ENCODE measurements around the gene TMIGD1.

Gene TMIGD1

DNA sequence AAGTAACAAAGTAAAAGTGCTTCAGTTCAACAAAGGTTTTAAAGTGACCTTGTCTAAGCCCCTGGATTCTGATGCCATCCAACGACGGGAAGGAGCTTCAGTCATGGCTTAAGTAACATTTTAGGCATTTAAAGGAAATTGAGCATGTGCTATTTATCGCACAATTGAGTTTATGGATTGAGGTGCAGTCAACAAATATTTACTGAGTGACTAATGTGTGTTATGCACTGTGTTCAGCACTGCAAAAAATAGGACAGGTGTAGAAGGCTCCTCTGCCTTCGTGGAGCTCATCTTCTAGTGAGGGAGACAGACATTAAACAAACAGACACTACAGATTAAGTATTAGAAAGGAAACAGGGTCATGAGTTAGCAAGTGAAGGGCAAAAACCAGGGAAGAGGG lies 12.5 kb downstream of the TMIGD1 start:
- no peak for TF ChIP-seq LEF1 (IDR thresholded peaks at IDR 0.05; ENCODE audit: borderline replicate concordance)
- TF ChIP-seq ZNF384 (IDR thresholded peaks at IDR 0.05) = no peak
- no peak for TF ChIP-seq ELF4 (IDR thresholded peaks at IDR 0.05)
- TF ChIP-seq CTBP1 (IDR thresholded peaks at IDR 0.05; ENCODE audit: borderline replicate concordance) = no peak
- no peak for TF ChIP-seq L3MBTL2 (conservative IDR thresholded peaks at IDR 0.05)
- TF ChIP-seq FOXA1 (IDR thresholded peaks at IDR 0.05) = no peak
- no peak for DNase-seq (ENCODE audit: extremely low spot score)
- ChIA-PET CTCF (interaction anchor here (1.6 kb wide), 1 partner anchor 15 kb away, joined by 3 read pairs; no protein-coding TSS in a partner anchor), POLR2A (no interaction called here)

DNA sequence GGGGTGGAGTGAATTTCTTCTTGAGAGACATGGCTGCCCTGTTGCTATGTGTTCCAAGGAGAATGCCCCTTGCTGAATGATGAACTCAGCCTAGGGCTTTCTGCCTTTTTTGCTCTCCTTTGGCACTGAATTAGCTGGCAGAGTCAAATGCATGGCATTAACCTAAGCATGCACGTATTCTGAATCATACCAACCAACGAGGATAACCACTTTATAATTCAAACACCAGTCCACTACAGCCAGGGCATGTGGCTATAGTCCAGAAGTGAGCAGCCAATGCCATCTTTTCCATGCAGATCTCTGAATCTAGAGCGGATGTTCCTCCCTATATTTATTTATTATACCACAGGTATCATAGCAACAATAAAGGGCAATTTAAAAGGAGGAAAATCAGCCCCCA lies 15.7 kb downstream of the TMIGD1 start:
- no peak for DNase-seq (ENCODE audit: extremely low spot score)
- CTCF ChIA-PET = no interaction called here
- POLR2A ChIA-PET = no interaction called here
- no peak for TF ChIP-seq CTBP1 (IDR thresholded peaks at IDR 0.05; ENCODE audit: borderline replicate concordance)
- TF ChIP-seq ARNT (IDR thresholded peaks at IDR 0.05) = no peak
- TF ChIP-seq BHLHE40 (IDR thresholded peaks at IDR 0.05; ENCODE audit: borderline replicate concordance) = no peak
- TF ChIP-seq SUZ12 (IDR thresholded peaks at IDR 0.05) = no peak
- TF ChIP-seq FOXA1 (IDR thresholded peaks at IDR 0.05) = no peak
- TF ChIP-seq TARDBP (IDR thresholded peaks at IDR 0.05) = no peak
- TF ChIP-seq NFRKB (IDR thresholded peaks at IDR 0.05) = no peak
- no peak for TF ChIP-seq ELF4 (IDR thresholded peaks at IDR 0.05)
- no peak for TF ChIP-seq SP1 (IDR thresholded peaks at IDR 0.05)
- TF ChIP-seq ZNF384 (IDR thresholded peaks at IDR 0.05) = no peak
- no peak for TF ChIP-seq LEF1 (IDR thresholded peaks at IDR 0.05; ENCODE audit: borderline replicate concordance)
- TF ChIP-seq, protein P1, sequence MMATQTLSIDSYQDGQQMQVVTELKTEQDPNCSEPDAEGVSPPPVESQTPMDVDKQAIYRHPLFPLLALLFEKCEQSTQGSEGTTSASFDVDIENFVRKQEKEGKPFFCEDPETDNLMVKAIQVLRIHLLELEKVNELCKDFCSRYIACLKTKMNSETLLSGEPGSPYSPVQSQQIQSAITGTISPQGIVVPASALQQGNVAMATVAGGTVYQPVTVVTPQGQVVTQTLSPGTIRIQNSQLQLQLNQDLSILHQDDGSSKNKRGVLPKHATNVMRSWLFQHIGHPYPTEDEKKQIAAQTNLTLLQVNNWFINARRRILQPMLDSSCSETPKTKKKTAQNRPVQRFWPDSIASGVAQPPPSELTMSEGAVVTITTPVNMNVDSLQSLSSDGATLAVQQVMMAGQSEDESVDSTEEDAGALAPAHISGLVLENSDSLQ (IDR thresholded peaks at IDR 0.05) = no peak

DNA sequence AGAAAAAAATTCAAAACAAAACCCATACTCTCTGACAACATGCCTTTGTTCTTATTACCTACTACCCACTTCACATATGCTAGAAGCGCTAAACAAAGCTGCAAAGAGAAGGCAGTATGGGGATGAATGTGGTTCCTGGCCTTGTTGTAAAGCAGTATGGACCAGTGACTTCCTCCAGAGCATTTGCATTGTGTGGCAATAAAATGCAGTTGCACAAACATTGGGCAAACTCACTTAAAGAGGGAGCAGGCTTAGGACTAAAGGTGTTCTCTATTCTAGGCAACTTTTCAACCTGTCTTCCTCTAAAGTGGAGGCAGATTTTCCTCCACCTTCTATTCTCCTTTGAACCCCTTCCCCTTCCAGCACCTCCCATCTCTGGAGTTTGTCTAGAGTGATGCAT lies 17.1 kb downstream of the TMIGD1 start:
- POLR2A ChIA-PET = no interaction called here
- no peak for DNase-seq (ENCODE audit: extremely low spot score)
- CTCF ChIA-PET = interaction anchor here (0.6 to 0.7 kb wide), 2 partner anchors 17 to 584 kb away, joined by 4 read pairs; no protein-coding TSS in a partner anchor
- TF ChIP-seq FOXA1 (IDR thresholded peaks at IDR 0.05) = no peak

DNA sequence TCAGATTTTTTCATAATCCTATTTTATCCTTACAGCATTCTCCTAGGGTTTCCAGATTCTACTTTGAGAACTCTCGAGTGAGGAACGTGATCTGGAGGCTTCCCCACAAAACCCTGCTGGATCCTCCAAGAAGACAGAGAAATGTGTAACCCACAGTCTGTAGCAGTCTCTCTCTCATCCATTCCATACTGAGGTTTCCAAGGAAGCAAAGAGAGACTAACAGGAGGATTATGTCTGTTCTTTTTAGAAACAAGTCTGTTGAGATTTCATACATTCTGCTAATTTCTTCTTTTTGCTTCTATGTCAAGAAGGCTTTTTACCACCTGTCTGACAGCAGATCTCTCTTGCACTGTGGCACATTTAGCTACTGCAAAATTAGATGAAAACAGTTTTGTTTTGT lies 18.8 kb downstream of the TMIGD1 start:
- POLR2A ChIA-PET = interaction anchor here (0.6 kb wide), 1 partner anchor 24 kb away, joined by 3 read pairs; the partner anchor contains the start of gene BLMH
- CTCF ChIA-PET = interaction anchor here (1.6 kb wide), 1 partner anchor 21 kb away, joined by 5 read pairs; no protein-coding TSS in a partner anchor
- TF ChIP-seq ARNT (IDR thresholded peaks at IDR 0.05) = no peak
- TF ChIP-seq ELF4 (IDR thresholded peaks at IDR 0.05) = no peak
- TF ChIP-seq CTBP1 (IDR thresholded peaks at IDR 0.05; ENCODE audit: borderline replicate concordance) = no peak
- no peak for TF ChIP-seq ZNF384 (IDR thresholded peaks at IDR 0.05)
- TF ChIP-seq L3MBTL2 (conservative IDR thresholded peaks at IDR 0.05) = no peak
- TF ChIP-seq SP1 (IDR thresholded peaks at IDR 0.05) = no peak
- TF ChIP-seq, protein P1 (IDR thresholded peaks at IDR 0.05) = no peak
- TF ChIP-seq FOXA1 (IDR thresholded peaks at IDR 0.05) = no peak
- no peak for TF ChIP-seq FOXK2 (IDR thresholded peaks at IDR 0.05)

DNA sequence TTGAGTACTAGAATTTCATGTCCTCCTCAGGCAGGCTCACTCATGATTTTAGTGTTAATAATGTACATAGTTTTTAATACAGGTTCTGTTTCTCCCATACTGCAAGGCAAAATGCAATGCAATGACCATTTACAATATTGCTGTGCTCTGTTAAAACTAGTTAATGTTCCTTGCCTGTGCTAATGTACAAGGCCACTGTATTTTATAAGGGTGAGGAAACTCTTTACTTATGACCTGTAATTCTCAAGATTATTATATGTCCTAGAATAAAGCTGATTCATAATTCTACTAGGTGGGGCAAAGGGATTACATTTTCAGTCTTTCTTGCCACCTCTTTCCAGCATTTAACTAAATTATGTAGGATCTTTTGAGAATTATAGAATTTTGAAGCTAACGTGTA lies 19.4 kb downstream of the TMIGD1 start:
- CTCF ChIA-PET = no interaction called here
- POLR2A ChIA-PET = no interaction called here
- TF ChIP-seq SUZ12 (IDR thresholded peaks at IDR 0.05) = no peak
- TF ChIP-seq CTBP1 (IDR thresholded peaks at IDR 0.05; ENCODE audit: borderline replicate concordance) = no peak
- TF ChIP-seq, protein P1 (IDR thresholded peaks at IDR 0.05) = no peak
- TF ChIP-seq FOXA1 (IDR thresholded peaks at IDR 0.05) = no peak
- no peak for TF ChIP-seq FOXM1 (IDR thresholded peaks at IDR 0.05; ENCODE audit: borderline replicate concordance)
- TF ChIP-seq SP1 (IDR thresholded peaks at IDR 0.05) = no peak
- TF ChIP-seq BHLHE40 (IDR thresholded peaks at IDR 0.05; ENCODE audit: borderline replicate concordance) = no peak
- no peak for DNase-seq (ENCODE audit: extremely low spot score)

More for the DNA sequence above, 18.8 kb downstream of the TMIGD1 start:
- DNase-seq (ENCODE audit: extremely low spot score) = no peak

DNA sequence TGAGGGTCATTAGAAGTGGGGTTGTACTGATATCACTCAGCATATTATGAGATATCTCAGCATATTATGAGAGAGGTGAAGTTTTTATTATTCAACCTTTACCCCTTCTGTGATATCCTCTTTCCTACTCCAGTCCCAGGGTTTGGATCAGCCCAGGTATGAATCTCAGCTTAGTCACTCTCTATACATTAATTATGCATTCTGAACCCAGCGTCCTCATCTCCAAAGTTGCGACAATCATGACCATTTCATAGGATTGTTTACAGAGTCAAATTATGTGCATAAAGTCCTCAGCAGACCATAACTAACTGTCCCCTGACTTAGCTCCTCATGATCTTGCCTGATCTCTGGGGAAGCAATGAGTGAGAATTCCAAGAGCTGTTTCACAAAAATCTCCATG lies 21.6 kb downstream of the TMIGD1 start:
- POLR2A ChIA-PET = interaction anchor here (1.1 kb wide), 1 partner anchor 21 kb away, joined by 4 read pairs; the partner anchor contains the start of gene BLMH
- CTCF ChIA-PET = no interaction called here
- TF ChIP-seq HDGF (IDR thresholded peaks at IDR 0.05; ENCODE audit: borderline replicate concordance) (no peak), FOXM1 (IDR thresholded peaks at IDR 0.05; ENCODE audit: borderline replicate concordance) (no peak), LEF1 (IDR thresholded peaks at IDR 0.05; ENCODE audit: borderline replicate concordance) (no peak), FOXA1 (IDR thresholded peaks at IDR 0.05) (no peak), L3MBTL2 (conservative IDR thresholded peaks at IDR 0.05) (no peak), CTBP1 (IDR thresholded peaks at IDR 0.05; ENCODE audit: borderline replicate concordance) (no peak), FOXK2 (IDR thresholded peaks at IDR 0.05) (no peak), TARDBP (IDR thresholded peaks at IDR 0.05) (no peak), NFRKB (IDR thresholded peaks at IDR 0.05) (no peak), ZNF384 (IDR thresholded peaks at IDR 0.05) (no peak), ARNT (IDR thresholded peaks at IDR 0.05) (no peak), SP1 (IDR thresholded peaks at IDR 0.05) (no peak), ELF4 (IDR thresholded peaks at IDR 0.05) (no peak), SUZ12 (IDR thresholded peaks at IDR 0.05) (no peak), BHLHE40 (IDR thresholded peaks at IDR 0.05; ENCODE audit: borderline replicate concordance) (no peak)
- TF ChIP-seq, protein P1 (IDR thresholded peaks at IDR 0.05) = no peak
- DNase-seq (ENCODE audit: extremely low spot score) = no peak
